GM23338 (cell line): ENCODE data around the gene ULK2. TPM values are rescaled to one million over a fixed set of nuclear protein-coding genes. Genes with fewer than 3 reads are reported as not detected.

Experiments
- ATAC-seq: fragments of 200-7000 bp; cut with Tn5 transposase; 3 replicates; pipeline ENCODE4 v1.9.1; 2020
- DNase-seq: peaks from one replicate; pipeline ENCODE4 v3.0.0-alpha.2; 2015; ENCODE audit warnings: low spot score
- H2AFZ ChIP-seq: fragments of 200-600 bp; sonication (generic); 2 replicates; pipeline ENCODE4 v1.8.0; 2016; ENCODE audit warnings: antibody characterized with exemption, mild to moderate bottlenecking, moderate library complexity
- H3F3A ChIP-seq: fragments of 200-600 bp; sonication (generic); replicated peaks from 2 replicates; pipeline ENCODE4 v1.8.0; 2017; ENCODE audit warnings: antibody characterized with exemption, mixed run types, low read depth
- H3K27ac ChIP-seq: fragments of 200-600 bp; sonication (generic); 2 replicates; pipeline ENCODE4 v1.6.1; 2016; ENCODE audit warnings: low read depth
- H3K27me3 ChIP-seq: fragments of 200-600 bp; sonication (generic); 2 replicates; pipeline ENCODE4 v1.8.0; 2016; ENCODE audit warnings: mild to moderate bottlenecking, mixed run types, moderate library complexity; ENCODE audit not compliant: insufficient read depth
- H3K36me3 ChIP-seq: fragments of 200-600 bp; sonication (generic); 2 replicates; pipeline ENCODE4 v1.8.0; 2016; ENCODE audit warnings: mild to moderate bottlenecking; ENCODE audit not compliant: insufficient read depth
- H3K4me1 ChIP-seq: fragments of 200-600 bp; sonication (generic); 2 replicates; pipeline ENCODE4 v1.8.0; 2016; ENCODE audit warnings: mild to moderate bottlenecking, moderate library complexity; ENCODE audit not compliant: insufficient read depth
- H3K4me2 ChIP-seq: fragments of 200-600 bp; sonication (generic); 2 replicates; pipeline ENCODE4 v1.7.1; 2017; ENCODE audit warnings: mixed run types
- H3K4me3 ChIP-seq: fragments of 200-600 bp; sonication (generic); 2 replicates; pipeline ENCODE4 v1.6.1; 2016; ENCODE audit warnings: mixed run types
- H3K79me2 ChIP-seq: fragments of 200-600 bp; sonication (generic); replicated peaks from 2 replicates; pipeline ENCODE4 v1.8.0; 2017; ENCODE audit warnings: mild to moderate bottlenecking; ENCODE audit not compliant: insufficient read depth
- H3K9me2 ChIP-seq: fragments of 200-600 bp; sonication (generic); 2 replicates; pipeline ENCODE4 v1.8.0; 2017; ENCODE audit not compliant: insufficient read depth
- H4K20me1 ChIP-seq: fragments of 200-600 bp; sonication (generic); replicated peaks from 2 replicates; pipeline ENCODE4 v1.8.0; 2017; ENCODE audit warnings: mild to moderate bottlenecking; ENCODE audit not compliant: insufficient read depth
- H3K27ac Mint-ChIP-seq: 2 replicates; pipeline ENCODE4 v1.8.0; 2020; ENCODE audit warnings: inconsistent platforms, mild to moderate bottlenecking, moderate library complexity, mixed read lengths
- H3K27me3 Mint-ChIP-seq: 3 replicates; pipeline ENCODE4 v1.8.0; 2022; ENCODE audit warnings: low read depth, mild to moderate bottlenecking, moderate library complexity, mixed read lengths, inconsistent platforms; ENCODE audit not compliant: insufficient read depth, poor library complexity
- H3K36me3 Mint-ChIP-seq: 3 replicates; pipeline ENCODE4 v1.8.0; 2021; ENCODE audit warnings: low read depth, mild to moderate bottlenecking, inconsistent platforms, moderate library complexity, mixed read lengths
- H3K4me1 Mint-ChIP-seq: 3 replicates; pipeline ENCODE4 v1.8.0; 2020; ENCODE audit warnings: mild to moderate bottlenecking, inconsistent platforms, mixed read lengths
- H3K4me3 Mint-ChIP-seq: 3 replicates; pipeline ENCODE4 v1.8.0; 2021; ENCODE audit warnings: moderate library complexity, mild to moderate bottlenecking, inconsistent platforms, mixed read lengths
- H3K9me3 Mint-ChIP-seq: 3 replicates; pipeline ENCODE4 v1.8.0; 2020; ENCODE audit warnings: moderate library complexity, mild to moderate bottlenecking, inconsistent platforms, mixed read lengths
- CREB1 ChIP-seq: fragments of 250-450 bp; sonication (Bioruptor Pico); IDR thresholded peaks from 2 replicates; pipeline ENCODE4 v1.5.0; 2020; ENCODE audit warnings: low read depth, mild to moderate bottlenecking, moderate library complexity
- EZH2 ChIP-seq: fragments of 200-600 bp; sonication (generic); IDR thresholded peaks from one replicate; pipeline ENCODE4 v1.8.0; 2017; ENCODE audit warnings: antibody characterized with exemption, mild to moderate bottlenecking, low read depth; ENCODE audit not compliant: unreplicated experiment
- EZH2phosphoT487 ChIP-seq: fragments of 200-600 bp; sonication (generic); IDR thresholded peaks from one replicate; pipeline ENCODE4 v1.8.1; 2018; ENCODE audit warnings: antibody characterized with exemption; ENCODE audit not compliant: unreplicated experiment
- NANOG ChIP-seq: IDR thresholded peaks from 2 replicates; pipeline ENCODE4 v1.6.1; 2016; ENCODE audit warnings: antibody characterized with exemption, borderline replicate concordance
- POLR2AphosphoS5 ChIP-seq: IDR thresholded peaks from 2 replicates; pipeline ENCODE4 v1.6.1; 2016; ENCODE audit warnings: antibody characterized with exemption, low read depth
- STAT1 ChIP-seq: IDR thresholded peaks from one replicate; pipeline ENCODE4 v1.6.1; 2016; ENCODE audit warnings: antibody characterized with exemption; ENCODE audit not compliant: unreplicated experiment
- ZNF114 ChIP-seq: fragments of 250-450 bp; sonication (Bioruptor Pico); IDR thresholded peaks from 2 replicates; pipeline ENCODE4 v1.5.0; 2020; ENCODE audit warnings: mild to moderate bottlenecking, moderate library complexity
- ZNF331 ChIP-seq: fragments of 250-450 bp; sonication (Bioruptor Pico); IDR thresholded peaks from 2 replicates; pipeline ENCODE4 v1.5.0; 2020; ENCODE audit warnings: low read depth, mild to moderate bottlenecking, moderate library complexity
- polyA plus RNA-seq: library from polyadenylated mRNA; unstranded; fragments of >200 nt; fragmentation: Nextera tagmentation; extraction: Ambion mirVana; gene quantifications from 2 replicates; pipeline ENCODE4 v1.2.1, GENCODE V29; 2016
- total RNA-seq: library from RNA; depleted of rRNA; stranded (reverse); fragments of >200 nt; shearing (Covaris generic); gene quantifications from 2 replicates; pipeline ENCODE4 v1.2.3, GENCODE V29; 2014
- TF ChIP-seq, protein P1 (sequence below): IDR thresholded peaks from 2 replicates; pipeline ENCODE4 v1.6.1; 2016; ENCODE audit warnings: antibody characterized with exemption
- TF ChIP-seq, protein P2 (sequence below): fragments of 250-450 bp; sonication (Bioruptor Pico); IDR thresholded peaks from 2 replicates; pipeline ENCODE4 v1.5.0; 2020; ENCODE audit warnings: mild to moderate bottlenecking, moderate library complexity
- TF ChIP-seq, protein P3 (sequence below): IDR thresholded peaks from one replicate; pipeline ENCODE4 v1.6.1; 2018; ENCODE audit warnings: antibody characterized with exemption; ENCODE audit not compliant: unreplicated experiment
- TF ChIP-seq, protein P4 (sequence below), 2 experiments: fragments of 200-600 bp in 1 of 2; sonication (generic) in 1 of 2; conservative IDR thresholded peaks; 2 replicates each; pipeline versions ENCODE4 v1.5.1 to v1.6.1; 2016 to 2017; ENCODE audit warnings: antibody characterized with exemption in 2 of 2, low read depth in 2 of 2, mild to moderate bottlenecking in 2 of 2, moderate library complexity in 1 of 2

The ULK2 gene
- total and polyA plus RNA-seq, 2 experiments from 2014 or later, result 1.6 to 3.0 TPM

- TF ChIP-seq, protein P1, sequence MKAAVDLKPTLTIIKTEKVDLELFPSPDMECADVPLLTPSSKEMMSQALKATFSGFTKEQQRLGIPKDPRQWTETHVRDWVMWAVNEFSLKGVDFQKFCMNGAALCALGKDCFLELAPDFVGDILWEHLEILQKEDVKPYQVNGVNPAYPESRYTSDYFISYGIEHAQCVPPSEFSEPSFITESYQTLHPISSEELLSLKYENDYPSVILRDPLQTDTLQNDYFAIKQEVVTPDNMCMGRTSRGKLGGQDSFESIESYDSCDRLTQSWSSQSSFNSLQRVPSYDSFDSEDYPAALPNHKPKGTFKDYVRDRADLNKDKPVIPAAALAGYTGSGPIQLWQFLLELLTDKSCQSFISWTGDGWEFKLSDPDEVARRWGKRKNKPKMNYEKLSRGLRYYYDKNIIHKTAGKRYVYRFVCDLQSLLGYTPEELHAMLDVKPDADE, result no peak
- TF ChIP-seq EZH2, result no peak
- no peak for TF ChIP-seq ZNF114
- TF ChIP-seq ZNF331 (CRISPR knock-in tag), result no peak
- no peak for TF ChIP-seq CREB1
Measured at GRCh38 chr17:19805006-19805405, 62.7 kb downstream of the ULK2 start (continued).

GRCh38 chr17:19800571-19800970, 67.2 kb downstream of the ULK2 start:
- no peak overlapping the region for H2AFZ ChIP-seq
- H4K20me1 ChIP-seq, result no peaks in the 10 kb centered on the region
- no peak for ATAC-seq
- H3K4me3 Mint-ChIP-seq, result no peak overlapping the region
- H3F3A ChIP-seq, result no peaks in the 10 kb centered on the region
- no peak overlapping the region for H3K4me3 ChIP-seq
- H3K27ac ChIP-seq, result no peak overlapping the region
- no peaks in the 10 kb centered on the region for H3K9me2 ChIP-seq
- H3K27me3 Mint-ChIP-seq, result peaks cover 2% of the 10 kb centered on the region
- peak; percentile 12 for DNase-seq
- peaks cover 38% of the 10 kb centered on the region for H3K36me3 Mint-ChIP-seq
- H3K27me3 ChIP-seq, result no peaks in the 10 kb centered on the region
- H3K27ac Mint-ChIP-seq, result no peak overlapping the region
- H3K9me3 Mint-ChIP-seq, result peaks cover 20% of the 10 kb centered on the region
- H3K4me2 ChIP-seq, result no peak overlapping the region
- H3K36me3 ChIP-seq, result no peaks in the 10 kb centered on the region
- no peaks in the 10 kb centered on the region for H3K4me1 Mint-ChIP-seq
- no peaks in the 10 kb centered on the region for H3K79me2 ChIP-seq
- no peaks in the 10 kb centered on the region for H3K4me1 ChIP-seq
- TF ChIP-seq, protein P1, result no peak
- TF ChIP-seq, protein P2, sequence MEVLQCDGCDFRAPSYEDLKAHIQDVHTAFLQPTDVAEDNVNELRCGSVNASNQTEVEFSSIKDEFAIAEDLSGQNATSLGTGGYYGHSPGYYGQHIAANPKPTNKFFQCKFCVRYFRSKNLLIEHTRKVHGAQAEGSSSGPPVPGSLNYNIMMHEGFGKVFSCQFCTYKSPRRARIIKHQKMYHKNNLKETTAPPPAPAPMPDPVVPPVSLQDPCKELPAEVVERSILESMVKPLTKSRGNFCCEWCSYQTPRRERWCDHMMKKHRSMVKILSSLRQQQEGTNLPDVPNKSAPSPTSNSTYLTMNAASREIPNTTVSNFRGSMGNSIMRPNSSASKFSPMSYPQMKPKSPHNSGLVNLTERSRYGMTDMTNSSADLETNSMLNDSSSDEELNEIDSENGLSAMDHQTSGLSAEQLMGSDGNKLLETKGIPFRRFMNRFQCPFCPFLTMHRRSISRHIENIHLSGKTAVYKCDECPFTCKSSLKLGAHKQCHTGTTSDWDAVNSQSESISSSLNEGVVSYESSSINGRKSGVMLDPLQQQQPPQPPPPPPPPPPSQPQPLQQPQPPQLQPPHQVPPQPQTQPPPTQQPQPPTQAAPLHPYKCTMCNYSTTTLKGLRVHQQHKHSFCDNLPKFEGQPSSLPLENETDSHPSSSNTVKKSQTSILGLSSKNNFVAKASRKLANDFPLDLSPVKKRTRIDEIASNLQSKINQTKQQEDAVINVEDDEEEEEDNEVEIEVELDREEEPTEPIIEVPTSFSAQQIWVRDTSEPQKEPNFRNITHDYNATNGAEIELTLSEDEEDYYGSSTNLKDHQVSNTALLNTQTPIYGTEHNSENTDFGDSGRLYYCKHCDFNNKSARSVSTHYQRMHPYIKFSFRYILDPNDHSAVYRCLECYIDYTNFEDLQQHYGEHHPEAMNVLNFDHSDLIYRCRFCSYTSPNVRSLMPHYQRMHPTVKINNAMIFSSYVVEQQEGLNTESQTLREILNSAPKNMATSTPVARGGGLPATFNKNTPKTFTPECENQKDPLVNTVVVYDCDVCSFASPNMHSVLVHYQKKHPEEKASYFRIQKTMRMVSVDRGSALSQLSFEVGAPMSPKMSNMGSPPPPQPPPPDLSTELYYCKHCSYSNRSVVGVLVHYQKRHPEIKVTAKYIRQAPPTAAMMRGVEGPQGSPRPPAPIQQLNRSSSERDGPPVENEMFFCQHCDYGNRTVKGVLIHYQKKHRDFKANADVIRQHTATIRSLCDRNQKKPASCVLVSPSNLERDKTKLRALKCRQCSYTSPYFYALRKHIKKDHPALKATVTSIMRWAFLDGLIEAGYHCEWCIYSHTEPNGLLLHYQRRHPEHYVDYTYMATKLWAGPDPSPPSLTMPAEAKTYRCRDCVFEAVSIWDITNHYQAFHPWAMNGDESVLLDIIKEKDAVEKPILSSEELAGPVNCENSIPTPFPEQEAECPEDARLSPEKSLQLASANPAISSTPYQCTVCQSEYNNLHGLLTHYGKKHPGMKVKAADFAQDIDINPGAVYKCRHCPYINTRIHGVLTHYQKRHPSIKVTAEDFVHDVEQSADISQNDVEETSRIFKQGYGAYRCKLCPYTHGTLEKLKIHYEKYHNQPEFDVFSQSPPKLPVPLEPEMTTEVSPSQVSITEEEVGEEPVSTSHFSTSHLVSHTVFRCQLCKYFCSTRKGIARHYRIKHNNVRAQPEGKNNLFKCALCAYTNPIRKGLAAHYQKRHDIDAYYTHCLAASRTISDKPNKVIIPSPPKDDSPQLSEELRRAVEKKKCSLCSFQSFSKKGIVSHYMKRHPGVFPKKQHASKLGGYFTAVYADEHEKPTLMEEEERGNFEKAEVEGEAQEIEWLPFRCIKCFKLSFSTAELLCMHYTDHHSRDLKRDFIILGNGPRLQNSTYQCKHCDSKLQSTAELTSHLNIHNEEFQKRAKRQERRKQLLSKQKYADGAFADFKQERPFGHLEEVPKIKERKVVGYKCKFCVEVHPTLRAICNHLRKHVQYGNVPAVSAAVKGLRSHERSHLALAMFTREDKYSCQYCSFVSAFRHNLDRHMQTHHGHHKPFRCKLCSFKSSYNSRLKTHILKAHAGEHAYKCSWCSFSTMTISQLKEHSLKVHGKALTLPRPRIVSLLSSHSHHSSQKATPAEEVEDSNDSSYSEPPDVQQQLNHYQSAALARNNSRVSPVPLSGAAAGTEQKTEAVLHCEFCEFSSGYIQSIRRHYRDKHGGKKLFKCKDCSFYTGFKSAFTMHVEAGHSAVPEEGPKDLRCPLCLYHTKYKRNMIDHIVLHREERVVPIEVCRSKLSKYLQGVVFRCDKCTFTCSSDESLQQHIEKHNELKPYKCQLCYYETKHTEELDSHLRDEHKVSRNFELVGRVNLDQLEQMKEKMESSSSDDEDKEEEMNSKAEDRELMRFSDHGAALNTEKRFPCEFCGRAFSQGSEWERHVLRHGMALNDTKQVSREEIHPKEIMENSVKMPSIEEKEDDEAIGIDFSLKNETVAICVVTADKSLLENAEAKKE (CRISPR knock-in tag), result no peak
- TF ChIP-seq STAT1 (no peak), POLR2AphosphoS5 (no peak), ZNF331 (CRISPR knock-in tag) (no peak), EZH2phosphoT487 (no peak), NANOG (no peak), EZH2 (no peak)
- TF ChIP-seq, protein P3, sequence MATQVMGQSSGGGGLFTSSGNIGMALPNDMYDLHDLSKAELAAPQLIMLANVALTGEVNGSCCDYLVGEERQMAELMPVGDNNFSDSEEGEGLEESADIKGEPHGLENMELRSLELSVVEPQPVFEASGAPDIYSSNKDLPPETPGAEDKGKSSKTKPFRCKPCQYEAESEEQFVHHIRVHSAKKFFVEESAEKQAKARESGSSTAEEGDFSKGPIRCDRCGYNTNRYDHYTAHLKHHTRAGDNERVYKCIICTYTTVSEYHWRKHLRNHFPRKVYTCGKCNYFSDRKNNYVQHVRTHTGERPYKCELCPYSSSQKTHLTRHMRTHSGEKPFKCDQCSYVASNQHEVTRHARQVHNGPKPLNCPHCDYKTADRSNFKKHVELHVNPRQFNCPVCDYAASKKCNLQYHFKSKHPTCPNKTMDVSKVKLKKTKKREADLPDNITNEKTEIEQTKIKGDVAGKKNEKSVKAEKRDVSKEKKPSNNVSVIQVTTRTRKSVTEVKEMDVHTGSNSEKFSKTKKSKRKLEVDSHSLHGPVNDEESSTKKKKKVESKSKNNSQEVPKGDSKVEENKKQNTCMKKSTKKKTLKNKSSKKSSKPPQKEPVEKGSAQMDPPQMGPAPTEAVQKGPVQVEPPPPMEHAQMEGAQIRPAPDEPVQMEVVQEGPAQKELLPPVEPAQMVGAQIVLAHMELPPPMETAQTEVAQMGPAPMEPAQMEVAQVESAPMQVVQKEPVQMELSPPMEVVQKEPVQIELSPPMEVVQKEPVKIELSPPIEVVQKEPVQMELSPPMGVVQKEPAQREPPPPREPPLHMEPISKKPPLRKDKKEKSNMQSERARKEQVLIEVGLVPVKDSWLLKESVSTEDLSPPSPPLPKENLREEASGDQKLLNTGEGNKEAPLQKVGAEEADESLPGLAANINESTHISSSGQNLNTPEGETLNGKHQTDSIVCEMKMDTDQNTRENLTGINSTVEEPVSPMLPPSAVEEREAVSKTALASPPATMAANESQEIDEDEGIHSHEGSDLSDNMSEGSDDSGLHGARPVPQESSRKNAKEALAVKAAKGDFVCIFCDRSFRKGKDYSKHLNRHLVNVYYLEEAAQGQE, result no peak
- TF ChIP-seq, protein P4, sequence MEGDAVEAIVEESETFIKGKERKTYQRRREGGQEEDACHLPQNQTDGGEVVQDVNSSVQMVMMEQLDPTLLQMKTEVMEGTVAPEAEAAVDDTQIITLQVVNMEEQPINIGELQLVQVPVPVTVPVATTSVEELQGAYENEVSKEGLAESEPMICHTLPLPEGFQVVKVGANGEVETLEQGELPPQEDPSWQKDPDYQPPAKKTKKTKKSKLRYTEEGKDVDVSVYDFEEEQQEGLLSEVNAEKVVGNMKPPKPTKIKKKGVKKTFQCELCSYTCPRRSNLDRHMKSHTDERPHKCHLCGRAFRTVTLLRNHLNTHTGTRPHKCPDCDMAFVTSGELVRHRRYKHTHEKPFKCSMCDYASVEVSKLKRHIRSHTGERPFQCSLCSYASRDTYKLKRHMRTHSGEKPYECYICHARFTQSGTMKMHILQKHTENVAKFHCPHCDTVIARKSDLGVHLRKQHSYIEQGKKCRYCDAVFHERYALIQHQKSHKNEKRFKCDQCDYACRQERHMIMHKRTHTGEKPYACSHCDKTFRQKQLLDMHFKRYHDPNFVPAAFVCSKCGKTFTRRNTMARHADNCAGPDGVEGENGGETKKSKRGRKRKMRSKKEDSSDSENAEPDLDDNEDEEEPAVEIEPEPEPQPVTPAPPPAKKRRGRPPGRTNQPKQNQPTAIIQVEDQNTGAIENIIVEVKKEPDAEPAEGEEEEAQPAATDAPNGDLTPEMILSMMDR (conservative IDR thresholded peaks at IDR 0.05; ENCODE audit: low read depth in 2 of 2), result no peak
